Astrocyte (in vitro differentiated cells and primary cell): ENCODE results near the gene TTYH1.

Source experiments
- CTCF ChIP-seq: IDR thresholded peaks from 2 replicates; pipeline ENCODE4 v1.5.1; 2011; ENCODE audit warnings: low read depth, mild to moderate bottlenecking, inconsistent platforms, low read length, moderate library complexity; ENCODE audit not compliant: insufficient read depth
- EZH2 ChIP-seq: IDR thresholded peaks from 2 replicates; pipeline ENCODE4 v1.6.1; 2012; ENCODE audit warnings: mild to moderate bottlenecking, low read length, inconsistent platforms; ENCODE audit not compliant: insufficient read depth

GRCh38 chr19:54461210-54461609 is 45.9 kb downstream of the TTYH1 start:
- TF ChIP-seq CTCF, result no peak
- no peak for TF ChIP-seq EZH2
